HL-60 (cell line): ENCODE results near the gene ZNF184.

Experiments used
- CTCF ChIP-seq: IDR thresholded peaks from one replicate; pipeline ENCODE4 v1.5.1; 2011; ENCODE audit warnings: low read length, control low read depth, inconsistent platforms; ENCODE audit not compliant: insufficient read depth
- GABPA ChIP-seq: IDR thresholded peaks from 2 replicates; pipeline ENCODE4 v1.6.1; 2012; ENCODE audit warnings: low read depth
- POLR2AphosphoS5 ChIP-seq: IDR thresholded peaks from 2 replicates; pipeline ENCODE4 v1.6.1; 2012; ENCODE audit warnings: low read depth
- REST ChIP-seq: IDR thresholded peaks from 2 replicates; pipeline ENCODE4 v1.6.1; 2012; ENCODE audit warnings: low read depth; ENCODE audit not compliant: insufficient replicate concordance

- no peak for TF ChIP-seq GABPA
- TF ChIP-seq CTCF: no peak
- TF ChIP-seq POLR2AphosphoS5: no peak
- TF ChIP-seq REST: no peak
Measured at GRCh38 chr6:27442932-27443331, 30.0 kb downstream of the ZNF184 start.
